T-helper 1 cell (primary cell): ENCODE measurements around the gene CFAP161.

ENCODE experiments used
- DNase-seq, 5 donors: peaks; one replicate each; pipeline ENCODE4 v3.0.0-alpha.2; 2012 to 2020

CFAP161 gene

DNA sequence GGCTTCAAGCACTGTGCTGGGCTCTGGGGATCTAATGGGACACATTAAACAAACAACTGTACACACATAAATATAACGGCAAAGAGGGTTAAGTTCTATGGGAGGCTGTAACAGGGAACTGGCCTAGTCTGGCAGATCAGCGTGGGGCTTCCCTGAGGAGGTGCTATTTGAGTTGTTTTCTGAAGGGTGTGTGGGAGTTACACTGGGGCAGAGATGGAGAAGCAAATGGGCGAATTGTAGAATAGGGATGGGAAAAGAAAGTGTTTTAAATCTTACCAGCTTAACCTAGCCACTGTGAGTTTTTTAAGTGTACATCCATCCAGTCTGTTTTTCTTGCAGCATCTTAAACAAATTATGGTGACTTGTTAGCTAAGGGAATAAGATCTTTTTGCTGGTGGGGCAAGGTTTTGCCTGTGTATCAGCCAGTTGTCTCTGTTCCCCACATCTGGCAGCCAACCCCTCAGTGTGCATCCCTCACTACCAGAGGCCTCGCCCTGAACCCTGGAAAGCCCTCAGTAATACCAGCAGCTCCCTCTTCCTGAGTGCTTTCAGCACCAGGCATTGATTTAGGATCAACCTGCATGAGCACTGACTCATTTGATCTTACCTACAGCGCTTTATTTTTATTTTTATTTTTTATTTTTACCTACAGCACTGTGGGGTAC is 51.7 kb downstream of the CFAP161 start:
- no peak for DNase-seq

DNA sequence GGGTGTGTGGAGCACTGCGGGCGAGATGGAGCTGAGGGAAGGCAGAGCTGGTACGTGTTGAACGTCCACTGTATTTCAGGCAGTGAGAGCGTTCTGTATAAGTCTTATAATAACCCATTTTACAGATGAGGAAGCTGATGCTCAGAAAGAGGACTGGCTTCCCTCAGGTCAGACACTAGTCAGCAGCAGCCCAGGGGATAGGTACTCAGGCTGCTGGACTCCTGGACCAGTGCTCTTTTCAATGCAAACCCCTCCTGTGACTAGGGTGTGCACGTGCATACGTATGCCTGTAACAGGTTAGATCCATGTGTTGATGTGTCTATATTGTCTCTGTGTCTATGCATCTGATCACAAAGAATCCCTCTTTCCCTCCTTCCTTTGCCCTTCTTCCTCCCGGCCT is 54.3 kb downstream of the CFAP161 start:
- no peak for DNase-seq

DNA sequence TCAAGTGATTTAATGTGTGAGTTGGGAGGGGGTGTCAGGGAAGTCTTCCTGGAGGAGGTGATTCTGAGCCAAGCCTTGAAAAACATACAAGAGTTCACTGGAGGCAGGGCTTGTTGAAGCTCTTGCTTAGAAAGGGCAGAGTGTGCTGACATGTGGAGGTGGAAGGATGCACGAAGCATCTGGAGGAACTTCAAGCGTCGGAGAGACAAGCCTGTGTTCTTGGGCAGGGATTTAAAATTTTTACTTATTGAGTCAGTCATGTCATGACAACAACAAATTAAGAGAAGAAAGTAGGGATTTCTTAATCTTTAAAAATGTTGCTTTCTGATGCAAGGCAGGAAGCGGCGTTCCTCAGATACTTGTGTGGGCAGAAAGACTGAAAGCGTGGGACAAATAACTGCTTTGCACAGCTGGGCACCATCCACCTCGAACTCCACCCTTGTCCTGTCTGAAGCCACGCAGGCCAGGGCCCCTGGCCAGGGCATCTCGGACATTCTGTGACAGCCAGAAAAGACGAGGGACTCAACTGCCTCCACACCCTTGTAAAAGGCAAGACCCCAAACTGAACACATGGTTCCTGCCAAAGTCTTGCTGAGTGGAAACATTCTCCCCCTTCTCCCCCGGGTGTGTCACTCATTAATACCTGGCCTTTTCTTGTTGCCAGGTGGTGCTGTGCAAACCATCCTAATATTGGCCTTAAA is 55.7 kb downstream of the CFAP161 start:
- no peak for DNase-seq

DNA sequence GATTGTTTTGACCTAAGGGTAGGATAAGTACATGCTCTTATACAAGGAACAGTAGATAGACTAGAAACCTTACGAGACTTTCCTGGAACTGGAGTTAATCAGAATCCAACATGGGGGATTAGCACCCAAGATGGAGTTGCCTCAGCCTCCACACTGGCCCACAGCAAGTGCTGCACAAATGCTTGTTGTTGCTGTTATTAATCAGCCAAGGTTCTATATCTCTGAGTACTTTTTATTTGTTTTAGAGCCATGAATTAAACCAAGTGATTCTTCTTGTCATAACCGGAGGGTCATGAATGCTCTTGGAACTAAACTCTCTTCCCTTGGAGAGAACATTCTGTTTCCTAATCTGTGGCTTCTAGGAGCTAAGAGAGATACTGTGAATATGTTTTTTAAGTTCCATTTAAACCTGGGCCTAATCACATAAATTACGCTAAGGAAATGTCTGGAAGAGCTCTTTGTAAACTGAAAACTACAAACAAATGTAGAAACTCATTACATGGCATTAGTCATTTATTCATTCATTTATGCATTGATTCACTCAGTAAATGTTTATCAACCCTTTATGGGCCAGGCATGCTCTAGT is 56.9 kb downstream of the CFAP161 start:
- no peak for DNase-seq

DNA sequence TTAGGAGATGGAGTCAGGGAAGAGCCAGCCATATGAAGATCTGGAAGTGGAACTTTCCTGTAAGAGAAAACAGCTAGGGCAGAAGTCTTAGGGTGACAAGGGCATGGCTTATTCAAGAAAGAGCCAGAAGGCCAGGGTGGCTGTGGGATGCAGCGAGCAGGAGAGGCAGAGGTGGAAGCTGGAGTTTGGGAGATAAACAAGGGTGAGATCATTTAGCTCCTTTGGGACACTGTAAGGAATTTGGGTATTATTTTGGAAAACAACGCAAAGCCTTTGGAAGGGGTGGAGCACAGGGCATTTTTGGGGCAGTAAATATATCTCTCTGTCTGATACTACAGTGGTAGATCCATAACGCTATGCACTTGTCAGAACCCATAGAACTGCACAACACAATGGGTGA is 57.6 kb downstream of the CFAP161 start:
- no peak for DNase-seq

DNA sequence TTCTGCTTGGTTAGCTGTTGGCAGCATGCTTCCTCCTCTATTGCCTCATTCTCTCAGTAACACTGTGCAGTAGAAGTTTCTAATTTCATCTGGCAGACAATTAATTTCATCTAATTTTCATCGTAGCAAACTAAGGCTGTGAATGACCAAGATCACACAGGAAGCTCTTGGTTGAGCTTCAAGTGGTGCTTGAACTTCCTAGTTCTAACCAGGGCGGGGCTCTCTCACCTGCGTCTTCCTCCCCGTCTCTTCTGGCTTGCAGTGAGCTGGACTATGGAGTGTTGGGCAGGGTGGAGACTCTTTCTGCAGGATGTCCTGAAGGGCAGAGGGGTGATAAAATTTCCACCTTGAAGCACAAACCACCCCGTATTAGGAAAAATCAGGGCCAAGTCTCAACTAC is 60.7 kb downstream of the CFAP161 start:
- DNase-seq, result no peak

DNA sequence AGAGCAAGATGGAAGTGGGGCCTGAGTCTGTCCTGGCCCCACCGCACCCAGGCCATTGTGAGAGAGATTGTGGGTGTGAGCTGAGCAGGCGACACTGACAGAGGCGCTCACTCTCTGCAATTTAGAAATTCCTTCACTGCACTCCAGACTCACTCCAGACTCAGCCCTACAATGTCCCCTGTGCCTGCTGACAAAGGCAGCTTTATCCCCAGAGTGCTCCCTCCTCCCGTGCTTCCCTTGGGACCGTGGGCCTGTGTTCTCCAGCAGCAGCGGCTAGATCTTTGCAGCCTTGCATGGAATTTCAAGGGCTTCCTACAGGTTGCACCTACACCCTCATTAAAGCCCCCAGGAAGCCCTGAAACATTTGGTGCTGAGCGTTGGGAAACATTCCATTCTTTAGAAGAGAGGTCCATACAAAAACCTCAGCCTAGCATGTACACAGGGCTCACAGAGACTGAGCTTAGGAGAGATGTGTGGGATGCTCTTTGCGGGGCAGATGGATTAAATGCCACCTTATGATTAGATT is 61.3 kb downstream of the CFAP161 start:
- DNase-seq, result no peak

DNA sequence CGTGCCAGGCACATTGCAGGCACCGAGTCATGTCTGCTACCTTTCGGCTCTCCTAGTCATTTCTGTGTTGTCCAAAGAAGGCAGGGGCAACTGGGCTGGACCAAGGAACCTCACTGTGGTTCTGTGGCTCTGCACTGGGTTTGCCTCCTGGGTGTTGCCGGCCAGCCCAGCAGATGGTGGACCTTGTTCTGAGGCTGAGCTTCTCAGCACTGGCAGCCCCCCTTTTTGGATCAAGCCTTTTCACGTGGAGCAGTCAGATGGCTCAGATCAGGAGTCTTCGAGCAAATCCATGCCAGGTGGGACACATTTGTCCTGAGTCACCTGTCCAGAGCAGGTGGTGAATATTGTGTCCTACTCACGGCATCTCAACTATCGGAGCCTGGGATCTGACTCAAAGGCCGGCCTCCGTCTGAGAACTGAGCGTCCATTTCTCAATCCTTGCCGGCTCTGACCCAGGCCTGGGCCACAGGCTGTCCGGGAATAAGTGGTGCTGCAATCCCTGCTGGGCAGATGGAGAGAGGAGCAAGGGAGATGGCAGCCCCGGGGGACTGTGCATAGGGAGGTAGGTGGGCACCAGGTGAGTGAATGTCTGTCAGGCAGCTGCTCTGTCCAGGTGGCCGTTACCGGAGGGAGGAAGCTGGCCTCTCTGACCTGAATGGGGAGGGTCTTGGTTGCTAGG is 62.6 kb downstream of the CFAP161 start, which contains the start of gene IL16:
TSS of gene IL16 (plus strand) at position 304 of the 679 bp plus-strand sequence. CDS start 28,521 bp downstream, outside the sequence.
- DNase-seq, result no peak

DNA sequence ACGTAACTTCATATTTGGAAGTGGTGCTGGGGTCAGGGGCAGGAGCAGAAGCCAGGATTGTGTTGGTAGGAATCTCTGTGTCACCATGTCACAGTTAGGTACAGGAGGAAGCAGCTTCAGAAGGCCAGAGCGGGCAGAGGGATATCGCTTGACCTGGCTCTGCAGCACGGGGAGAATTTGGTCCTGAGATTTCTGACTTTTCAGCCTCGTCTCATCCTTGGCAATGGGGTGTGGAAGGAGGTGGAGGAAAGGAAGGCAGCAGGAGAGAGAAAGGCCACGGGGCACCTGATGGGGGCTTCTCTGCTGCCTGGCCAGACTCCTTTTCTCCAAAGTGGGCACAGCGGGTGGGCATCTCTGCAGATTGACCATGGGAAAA is 63.2 kb downstream of the CFAP161 start:
- DNase-seq, result no peak

DNA sequence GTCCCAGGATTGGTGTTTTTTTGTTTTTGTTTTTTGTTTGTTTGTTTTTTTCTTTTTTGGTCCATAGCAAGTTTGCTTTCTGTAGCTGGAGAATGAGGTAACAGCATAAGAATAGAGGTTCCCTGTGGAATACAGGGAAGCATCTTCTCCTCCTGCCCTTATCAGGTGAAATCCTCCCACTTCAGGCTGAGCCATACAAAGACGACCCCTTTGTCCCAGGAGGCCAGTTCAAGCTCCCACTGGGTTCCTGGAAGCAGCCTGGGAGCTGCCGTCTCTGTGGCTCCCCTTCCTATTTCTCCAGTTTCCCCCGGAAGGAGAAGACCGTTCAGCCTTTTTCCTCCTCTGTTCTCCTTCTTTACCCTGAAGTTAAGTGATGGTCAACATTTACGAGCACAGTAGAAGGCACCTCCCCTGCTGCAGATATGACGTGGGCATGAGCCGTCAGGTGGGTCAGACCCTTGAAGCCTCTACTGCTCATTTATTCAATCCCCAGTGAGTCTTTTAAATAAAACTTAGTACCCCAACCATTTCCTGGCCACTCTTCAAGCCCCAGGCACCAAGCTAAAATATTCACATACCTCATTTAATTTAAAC is 63.7 kb downstream of the CFAP161 start:
- no peak for DNase-seq
